ENCODE measurements around the gene MUCL1.
"Not testable (repeated sequence)": the region's sequence is repeated elsewhere in the genome, so short reads cannot be mapped to it uniquely, and the experiment has no call there.

The MUCL1 gene, protein sequence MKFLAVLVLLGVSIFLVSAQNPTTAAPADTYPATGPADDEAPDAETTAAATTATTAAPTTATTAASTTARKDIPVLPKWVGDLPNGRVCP

GRCh38 chr12:54853933-54854538 is at the start of gene MUCL1:
MUCL1 (plus strand) TSS chr12:54854516; CDS start chr12:54854583, 67 bp downstream.
- peak in 1 of 2 donors; percentile 72 for DNase-seq

DNA sequence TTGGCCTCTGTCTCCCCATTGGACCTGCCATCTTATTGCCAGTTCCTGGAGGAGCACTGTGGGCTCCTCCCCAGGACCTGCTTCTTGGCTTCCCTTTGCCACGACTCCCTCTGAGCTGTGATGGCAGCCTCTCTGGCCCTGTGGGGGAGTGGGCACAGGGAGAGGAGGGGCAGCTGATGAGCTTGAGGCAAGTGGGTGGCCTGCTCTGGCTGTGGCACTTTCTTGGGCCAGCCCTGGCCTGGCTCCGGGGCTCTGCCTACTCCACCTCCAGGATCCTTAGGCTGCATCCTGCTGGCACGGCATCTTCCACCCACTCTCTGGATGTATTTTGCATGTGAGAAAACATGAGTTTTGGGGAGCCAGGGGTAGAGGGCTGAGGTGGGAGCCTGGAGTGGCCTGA is 32.6 kb upstream of the MUCL1 start:
- no peak for DNase-seq

DNA sequence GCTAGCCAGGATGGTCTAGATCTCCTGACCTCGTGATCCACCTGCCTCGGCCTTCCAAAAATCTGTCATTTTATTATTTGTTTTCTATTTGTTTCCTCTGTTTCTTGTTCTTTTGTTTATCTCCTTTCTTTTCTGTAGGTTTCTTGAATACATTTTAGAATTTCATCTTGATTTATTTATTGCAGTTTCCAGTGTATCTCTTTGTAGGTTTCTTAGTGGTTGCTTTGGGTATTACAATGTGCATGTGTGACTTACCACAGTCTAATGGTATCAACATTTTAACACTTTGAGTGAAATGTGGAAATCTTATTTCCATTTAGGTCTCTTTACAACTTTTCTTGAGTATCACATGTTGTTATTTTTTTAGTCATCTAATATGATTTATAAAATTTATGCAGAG is 29.9 kb upstream of the MUCL1 start:
- DNase-seq: no peak

GRCh38 chr12:54829511-54829910 is 24.8 kb upstream of the MUCL1 start:
- no peak for DNase-seq

DNA sequence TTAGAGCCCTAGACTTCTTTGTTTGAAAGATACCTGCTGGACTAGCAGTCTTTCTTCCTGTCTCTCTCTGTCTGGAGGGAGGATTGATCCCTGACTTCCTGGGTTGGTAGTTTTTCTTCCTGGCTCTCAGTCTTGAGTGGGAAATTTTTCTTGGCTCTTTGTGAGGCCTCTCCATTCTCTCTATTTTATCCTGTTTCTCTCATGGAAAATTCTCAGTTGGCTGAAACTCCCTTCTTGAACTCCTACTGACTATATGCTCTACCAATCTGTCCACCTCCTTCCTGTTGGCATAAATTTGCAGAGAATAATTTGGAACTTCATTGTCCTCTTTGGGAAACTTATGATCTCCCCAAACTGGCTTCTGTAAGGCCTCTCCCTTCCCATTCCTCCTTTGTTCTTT is 24.1 kb upstream of the MUCL1 start:
- DNase-seq: no peak

- DNase-seq: no peak
Observed at GRCh38 chr12:54831631-54832030, 22.7 kb upstream of the MUCL1 start.

DNA sequence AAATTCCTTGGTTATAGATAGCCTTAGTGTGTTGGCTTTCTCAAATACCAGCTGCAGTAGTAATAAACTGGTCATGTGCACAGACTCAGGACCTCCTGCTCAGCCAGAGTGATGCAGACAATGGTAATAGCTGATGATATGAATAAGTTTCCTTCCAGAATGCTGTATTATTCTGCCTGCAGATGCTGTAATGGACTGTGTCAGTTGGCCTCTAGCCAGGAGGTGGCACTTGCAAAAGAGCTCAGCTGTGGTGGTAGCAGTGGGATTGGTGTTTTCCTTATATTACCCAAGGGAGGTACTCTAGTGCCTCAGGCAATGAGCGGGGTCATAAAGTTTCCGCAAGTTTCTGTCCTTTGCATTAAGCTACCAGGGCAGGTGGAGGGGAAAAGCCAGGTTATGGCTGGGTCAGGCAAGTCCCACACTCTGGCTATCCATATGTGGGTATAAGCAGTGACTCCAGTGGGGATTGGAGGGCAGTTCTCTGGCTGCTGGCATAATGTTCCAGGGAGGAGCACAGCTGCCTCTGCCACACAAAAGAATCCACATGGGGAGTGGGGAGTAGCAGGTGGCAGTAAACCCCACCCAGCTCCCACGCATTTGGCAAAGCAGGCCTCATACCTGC is 14.0 kb upstream of the MUCL1 start:
- no peak for DNase-seq

GRCh38 chr12:54857406-54857805 is 3.1 kb downstream of the MUCL1 start:
- no peak for DNase-seq

- DNase-seq: no peak
Observed at GRCh38 chr12:54858562-54858961, 4.2 kb downstream of the MUCL1 start.

- no peak for DNase-seq
Observed at GRCh38 chr12:54859502-54859901, 5.2 kb downstream of the MUCL1 start.

- DNase-seq: no peak
Observed at GRCh38 chr12:54861927-54862326, 7.6 kb downstream of the MUCL1 start.

- no peak for DNase-seq
Observed at GRCh38 chr12:54863948-54864618, 9.8 kb downstream of the MUCL1 start.

GRCh38 chr12:54865683-54866324 is 11.5 kb downstream of the MUCL1 start:
- DNase-seq: no peak

DNA sequence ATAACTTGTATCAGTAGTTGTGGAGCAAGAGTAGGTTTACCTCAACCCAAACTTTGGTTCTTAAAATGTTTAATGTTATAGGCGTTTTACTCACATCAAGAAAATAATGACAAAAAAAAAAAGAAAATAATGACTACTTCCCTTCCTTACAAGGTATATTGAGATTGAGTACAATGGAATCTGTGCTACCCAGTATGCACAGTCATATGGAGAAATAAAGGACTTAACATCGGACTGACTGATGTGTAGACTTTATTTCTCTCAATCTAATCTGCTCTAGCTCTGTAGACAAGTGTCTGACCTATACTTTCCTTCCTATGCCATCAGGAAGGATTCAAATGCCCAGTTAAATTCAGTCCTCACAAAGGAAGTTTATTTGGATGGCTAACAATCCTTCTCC is 14.4 kb downstream of the MUCL1 start:
- no peak for DNase-seq

GRCh38 chr12:54870048-54870447 is 15.7 kb downstream of the MUCL1 start:
- no peak for DNase-seq

DNA sequence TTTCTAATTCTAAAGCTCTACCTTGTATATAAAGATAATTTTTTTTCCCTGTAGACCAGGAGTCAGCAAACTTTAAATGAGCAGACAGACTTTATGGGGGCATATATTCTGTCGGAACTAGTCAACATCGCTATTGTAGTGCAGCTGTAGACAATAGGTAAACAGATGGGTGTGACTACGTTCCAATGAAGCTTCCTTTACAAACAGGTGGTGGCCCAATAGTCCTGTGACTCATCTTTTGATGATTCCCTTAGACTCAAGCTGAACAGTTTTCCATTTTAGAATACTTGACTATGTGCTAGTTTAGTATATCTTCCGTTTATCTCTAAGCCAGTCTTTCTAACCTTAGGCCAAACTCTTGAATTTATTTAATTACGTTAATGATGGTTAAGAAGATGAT is 16.3 kb downstream of the MUCL1 start:
- DNase-seq: no peak

- no peak for DNase-seq
Observed at GRCh38 chr12:54879150-54879549, 24.8 kb downstream of the MUCL1 start.

GRCh38 chr12:54879579-54879978 is 25.3 kb downstream of the MUCL1 start:
- DNase-seq: no peak

DNA sequence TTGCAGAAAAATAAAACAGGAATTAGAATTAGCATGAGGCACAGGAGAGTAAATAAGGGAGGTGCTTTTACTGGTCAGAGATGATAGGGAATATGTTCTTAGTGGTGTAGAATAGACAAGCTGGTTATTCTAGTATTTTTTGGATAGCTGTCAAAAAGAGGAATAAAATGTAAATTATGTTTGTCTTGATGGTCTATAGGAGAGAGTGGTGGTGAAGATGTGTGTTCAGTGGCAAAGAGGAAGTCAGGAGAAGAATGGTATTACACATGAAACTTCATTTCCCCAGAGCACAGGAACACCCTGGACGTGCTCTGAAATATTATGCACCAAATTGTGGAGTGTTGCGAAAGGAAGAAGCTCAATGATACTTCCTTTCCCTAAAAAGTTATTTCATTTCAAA is 27.8 kb downstream of the MUCL1 start:
- DNase-seq: peak in 1 of 2 donors; percentile 49

GRCh38 chr12:54882597-54882996 is 28.3 kb downstream of the MUCL1 start:
- DNase-seq: not testable (repeated sequence)

GRCh38 chr12:54888428-54888827 is 34.1 kb downstream of the MUCL1 start:
- not testable (repeated sequence) for DNase-seq

- no peak for DNase-seq
Observed at GRCh38 chr12:54890339-54890738, 36.0 kb downstream of the MUCL1 start.

GRCh38 chr12:54891717-54892478 is 37.6 kb downstream of the MUCL1 start:
- DNase-seq: no peak
